VCaP (cell line): Measurements from ENCODE around the gene CTDSP1.
A peak's percentile ranks its signal among the peaks of the same experiment; 100 is the strongest.

ENCODE experiments used
- H3K27ac ChIP-seq: fragments of 450-650 bp; 2 replicates; pipeline ENCODE4 v1.5.1; 2017
- CTCF ChIP-seq: fragments of 450-650 bp; conservative IDR thresholded peaks from 2 replicates; pipeline ENCODE4 v1.5.1; 2017; ENCODE audit warnings: mild to moderate bottlenecking, moderate library complexity

Gene CTDSP1

GRCh38 chr2:218444692-218445357, 45.2 kb downstream of the CTDSP1 start:
- H3K27ac ChIP-seq: peak overlapping the region; percentile 94
- TF ChIP-seq CTCF: no peak

- no peak for TF ChIP-seq CTCF
- peak overlapping the region; percentile 94 for H3K27ac ChIP-seq
Measured at GRCh38 chr2:218445602-218446001, 45.9 kb downstream of the CTDSP1 start.

GRCh38 chr2:218446547-218446946, 46.9 kb downstream of the CTDSP1 start:
- TF ChIP-seq CTCF: no peak
- peak overlapping the region; percentile 94 for H3K27ac ChIP-seq

GRCh38 chr2:218447072-218447471, 47.4 kb downstream of the CTDSP1 start:
- H3K27ac ChIP-seq: peak overlapping the region; percentile 94
- TF ChIP-seq CTCF: no peak

GRCh38 chr2:218448934-218449333, 49.3 kb downstream of the CTDSP1 start:
- no peak for TF ChIP-seq CTCF
- H3K27ac ChIP-seq: peak overlapping the region; percentile 94

- H3K27ac ChIP-seq: no peak overlapping the region
- TF ChIP-seq CTCF: no peak
Measured at GRCh38 chr2:218452079-218452478, 52.4 kb downstream of the CTDSP1 start.
